ENCODE data around the gene ANKRD17. TPM values are rescaled to one million over a fixed set of nuclear protein-coding genes. Genes with fewer than 3 reads are reported as not detected.
A peak's percentile ranks its signal among the peaks of the same experiment; 100 is the strongest.

ANKRD17 gene
- polyA plus RNA-seq, 2 donors = 9.6 to 14.8 TPM

GRCh38 chr4:73187325-73187724, 71.3 kb downstream of the ANKRD17 start:
- no peaks in the 10 kb centered on the region for H3K27me3 ChIP-seq (ENCODE audit: control insufficient read depth in 1 of 2, insufficient read depth in 2 of 2, low read length in 2 of 2)
- no peak overlapping the region for H3K4me3 ChIP-seq (ENCODE audit: low read depth in 1 of 2, low read length in 2 of 2)
- H3K36me3 ChIP-seq (ENCODE audit: control insufficient read depth in 2 of 2, insufficient read depth in 2 of 2, low read length in 1 of 2) = no peaks in the 10 kb centered on the region
- H3K4me1 ChIP-seq (ENCODE audit: control insufficient read depth in 2 of 2, insufficient read depth in 2 of 2, low read length in 1 of 2) = no peaks in the 10 kb centered on the region
- no peaks in the 10 kb centered on the region for H3K9me3 ChIP-seq (ENCODE audit: control insufficient read depth in 2 of 2, insufficient read depth in 1 of 2, low read depth in 1 of 2, low read length in 1 of 2)
- no peak overlapping the region for H3K27ac ChIP-seq (ENCODE audit: low read depth in 2 of 2, low read length in 1 of 2)
- WGBS, 2 donors = 82 to 83% methylated on average over 4 of the region's 4 CpGs

DNA sequence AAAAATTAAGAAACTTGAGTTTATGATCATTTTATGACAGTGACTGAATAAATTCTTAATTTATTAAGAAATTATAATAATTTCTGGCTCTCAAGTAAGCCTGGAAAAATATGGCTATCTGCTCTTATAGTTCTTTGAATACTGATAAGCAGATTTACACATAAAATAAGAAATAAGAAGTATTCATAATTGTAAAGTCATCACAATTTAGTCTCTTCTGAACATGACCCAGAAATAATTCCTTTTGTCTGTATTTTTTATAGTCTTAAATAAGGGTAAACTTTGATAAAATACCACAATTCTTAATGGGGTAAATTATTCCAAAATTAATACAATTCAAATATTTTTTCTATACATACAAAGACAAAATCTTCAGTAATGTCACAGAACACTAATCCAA, 72.7 kb downstream of the ANKRD17 start:
- no peaks in the 10 kb centered on the region for H3K27me3 ChIP-seq (ENCODE audit: control insufficient read depth in 1 of 2, insufficient read depth in 2 of 2, low read length in 2 of 2)
- no peaks in the 10 kb centered on the region for H3K9me3 ChIP-seq (ENCODE audit: control insufficient read depth in 2 of 2, insufficient read depth in 1 of 2, low read depth in 1 of 2, low read length in 1 of 2)
- H3K27ac ChIP-seq (ENCODE audit: low read depth in 2 of 2, low read length in 1 of 2) = no peak overlapping the region
- H3K4me3 ChIP-seq (ENCODE audit: low read depth in 1 of 2, low read length in 2 of 2) = no peak overlapping the region
- H3K4me1 ChIP-seq (ENCODE audit: control insufficient read depth in 2 of 2, insufficient read depth in 2 of 2, low read length in 1 of 2) = no peaks in the 10 kb centered on the region
- no peaks in the 10 kb centered on the region for H3K36me3 ChIP-seq (ENCODE audit: control insufficient read depth in 2 of 2, insufficient read depth in 2 of 2, low read length in 1 of 2)

GRCh38 chr4:73181231-73181630, 77.4 kb downstream of the ANKRD17 start:
- no peak overlapping the region for H3K27ac ChIP-seq (ENCODE audit: low read depth in 2 of 2, low read length in 1 of 2)
- H3K4me3 ChIP-seq (ENCODE audit: low read depth in 1 of 2, low read length in 2 of 2) = no peak overlapping the region
- H3K36me3 ChIP-seq (ENCODE audit: control insufficient read depth in 2 of 2, insufficient read depth in 2 of 2, low read length in 1 of 2) = no peaks in the 10 kb centered on the region
- no peaks in the 10 kb centered on the region for H3K9me3 ChIP-seq (ENCODE audit: control insufficient read depth in 2 of 2, insufficient read depth in 1 of 2, low read depth in 1 of 2, low read length in 1 of 2)
- no peaks in the 10 kb centered on the region for H3K4me1 ChIP-seq (ENCODE audit: control insufficient read depth in 2 of 2, insufficient read depth in 2 of 2, low read length in 1 of 2)
- no peaks in the 10 kb centered on the region for H3K27me3 ChIP-seq (ENCODE audit: control insufficient read depth in 1 of 2, insufficient read depth in 2 of 2, low read length in 2 of 2)
- WGBS, 2 donors = 90 to 94% methylated on average over 3 of the region's 3 CpGs

- 83 to 88% methylated on average over 5 of the region's 5 CpGs for WGBS, 2 donors
- Histone ChIP-seq H3K27me3 (ENCODE audit: control insufficient read depth in 1 of 2, insufficient read depth in 2 of 2, low read length in 2 of 2) (no peaks in the 10 kb centered on the region), H3K27ac (ENCODE audit: low read depth in 2 of 2, low read length in 1 of 2) (no peak overlapping the region), H3K36me3 (ENCODE audit: control insufficient read depth in 2 of 2, insufficient read depth in 2 of 2, low read length in 1 of 2) (peaks cover 0 to 4% of the 10 kb centered on the region in 2 donors), H3K9me3 (ENCODE audit: control insufficient read depth in 2 of 2, insufficient read depth in 1 of 2, low read depth in 1 of 2, low read length in 1 of 2) (no peaks in the 10 kb centered on the region), H3K4me1 (ENCODE audit: control insufficient read depth in 2 of 2, insufficient read depth in 2 of 2, low read length in 1 of 2) (no peaks in the 10 kb centered on the region), H3K4me3 (ENCODE audit: low read depth in 1 of 2, low read length in 2 of 2) (no peak overlapping the region)
Observed at GRCh38 chr4:73178389-73178788, 80.2 kb downstream of the ANKRD17 start.

DNA sequence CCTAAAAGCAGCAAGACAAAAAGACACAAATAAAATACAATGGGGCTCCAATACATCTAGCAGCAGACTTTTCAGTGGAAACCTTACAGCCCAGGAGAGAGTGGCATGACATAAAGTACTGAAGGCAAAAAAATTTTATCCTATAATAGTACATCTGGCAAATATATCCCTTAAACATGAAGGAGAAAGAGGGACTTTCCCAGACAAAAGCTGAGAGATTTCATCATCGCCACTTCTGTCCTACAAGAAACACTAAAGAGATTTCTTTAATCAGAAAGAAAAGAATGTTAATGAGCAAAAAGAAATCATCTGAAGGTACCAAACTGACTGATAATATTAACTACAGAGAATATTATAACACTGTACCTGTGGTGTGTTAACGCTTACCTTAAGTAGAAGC, 86.4 kb downstream of the ANKRD17 start:
- peaks cover 0 to 10% of the 10 kb centered on the region in 2 donors for H3K4me1 ChIP-seq (ENCODE audit: control insufficient read depth in 2 of 2, insufficient read depth in 2 of 2, low read length in 1 of 2)
- peaks cover 10 to 18% of the 10 kb centered on the region in 2 donors for H3K36me3 ChIP-seq (ENCODE audit: control insufficient read depth in 2 of 2, insufficient read depth in 2 of 2, low read length in 1 of 2)
- 75 to 94% methylated on average over 2 of the region's 2 CpGs for WGBS, 2 donors
- H3K27me3 ChIP-seq (ENCODE audit: control insufficient read depth in 1 of 2, insufficient read depth in 2 of 2, low read length in 2 of 2) = no peaks in the 10 kb centered on the region
- no peak overlapping the region for H3K4me3 ChIP-seq (ENCODE audit: low read depth in 1 of 2, low read length in 2 of 2)
- H3K27ac ChIP-seq (ENCODE audit: low read depth in 2 of 2, low read length in 1 of 2) = no peak overlapping the region
- peaks cover 0 to 3% of the 10 kb centered on the region in 2 donors for H3K9me3 ChIP-seq (ENCODE audit: control insufficient read depth in 2 of 2, insufficient read depth in 1 of 2, low read depth in 1 of 2, low read length in 1 of 2)

DNA sequence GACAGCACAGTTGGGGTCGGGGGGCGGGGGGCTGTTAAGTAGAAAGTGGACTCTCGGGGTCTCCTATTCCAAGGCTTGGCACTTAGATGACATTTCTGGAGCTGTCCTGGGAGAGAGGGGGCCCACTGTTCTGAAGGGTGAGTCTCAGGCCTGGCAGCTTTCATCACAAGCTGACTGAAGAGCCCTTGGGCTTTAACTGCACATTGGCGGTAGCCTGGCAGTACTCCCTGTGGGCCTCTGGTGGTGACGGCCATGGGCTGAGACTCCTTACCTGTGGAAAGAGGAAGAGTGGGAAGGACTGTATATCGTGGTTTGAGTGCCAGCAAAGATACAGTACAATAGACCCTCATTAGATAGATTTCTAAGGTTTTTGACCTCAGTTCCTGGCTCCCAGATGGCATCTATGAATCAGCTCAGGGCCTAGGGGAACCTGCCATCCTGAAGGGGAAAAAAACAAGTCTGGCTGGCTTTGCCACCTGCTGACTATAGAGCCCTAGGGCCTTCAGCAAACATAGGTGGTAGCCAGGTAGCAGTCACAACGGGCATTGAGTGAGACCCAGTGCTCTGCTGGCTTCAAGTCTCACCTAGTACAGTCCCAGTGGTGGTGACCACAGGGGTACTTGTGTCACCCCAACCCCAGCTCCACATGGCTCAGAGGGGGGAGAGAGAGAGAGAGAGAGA, 87.9 kb downstream of the ANKRD17 start:
- peak overlapping the region in 1 of 2 donors; percentile 29 for H3K27ac ChIP-seq (ENCODE audit: low read depth in 2 of 2, low read length in 1 of 2)
- no peak overlapping the region for H3K4me3 ChIP-seq (ENCODE audit: low read depth in 1 of 2, low read length in 2 of 2)
- peaks cover 0 to 10% of the 10 kb centered on the region in 2 donors for H3K4me1 ChIP-seq (ENCODE audit: control insufficient read depth in 2 of 2, insufficient read depth in 2 of 2, low read length in 1 of 2)
- no peaks in the 10 kb centered on the region for H3K27me3 ChIP-seq (ENCODE audit: control insufficient read depth in 1 of 2, insufficient read depth in 2 of 2, low read length in 2 of 2)
- peaks cover 10 to 18% of the 10 kb centered on the region in 2 donors for H3K36me3 ChIP-seq (ENCODE audit: control insufficient read depth in 2 of 2, insufficient read depth in 2 of 2, low read length in 1 of 2)
- H3K9me3 ChIP-seq (ENCODE audit: control insufficient read depth in 2 of 2, insufficient read depth in 1 of 2, low read depth in 1 of 2, low read length in 1 of 2) = peaks cover 0 to 3% of the 10 kb centered on the region in 2 donors
- WGBS, 2 donors = 81 to 89% methylated on average over 7 of the region's 7 CpGs

DNA sequence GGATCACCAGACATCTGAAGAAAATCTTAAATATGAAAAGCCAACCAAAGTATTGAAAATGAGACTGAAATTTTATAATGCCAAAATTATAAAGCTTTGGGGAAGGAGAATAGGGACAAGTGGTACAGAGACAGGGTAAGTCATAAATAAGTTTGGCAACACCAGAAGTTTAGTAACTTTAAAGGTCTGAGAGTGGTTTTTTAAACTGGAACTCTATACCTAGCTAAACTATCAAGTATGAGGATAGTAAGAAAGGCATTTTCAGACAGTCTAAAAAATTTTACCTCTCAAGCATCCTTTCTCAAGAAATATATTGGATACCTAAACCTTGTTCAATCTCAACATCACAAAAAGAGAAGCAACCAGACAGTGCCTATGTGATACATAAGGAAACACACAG, 92.4 kb downstream of the ANKRD17 start:
- no peaks in the 10 kb centered on the region for H3K27me3 ChIP-seq (ENCODE audit: control insufficient read depth in 1 of 2, insufficient read depth in 2 of 2, low read length in 2 of 2)
- no peak overlapping the region for H3K27ac ChIP-seq (ENCODE audit: low read depth in 2 of 2, low read length in 1 of 2)
- no peak overlapping the region for H3K4me3 ChIP-seq (ENCODE audit: low read depth in 1 of 2, low read length in 2 of 2)
- peaks cover 0 to 3% of the 10 kb centered on the region in 2 donors for H3K9me3 ChIP-seq (ENCODE audit: control insufficient read depth in 2 of 2, insufficient read depth in 1 of 2, low read depth in 1 of 2, low read length in 1 of 2)
- peaks cover 0 to 10% of the 10 kb centered on the region in 2 donors for H3K4me1 ChIP-seq (ENCODE audit: control insufficient read depth in 2 of 2, insufficient read depth in 2 of 2, low read length in 1 of 2)
- peaks cover 5 to 18% of the 10 kb centered on the region in 2 donors for H3K36me3 ChIP-seq (ENCODE audit: control insufficient read depth in 2 of 2, insufficient read depth in 2 of 2, low read length in 1 of 2)

DNA sequence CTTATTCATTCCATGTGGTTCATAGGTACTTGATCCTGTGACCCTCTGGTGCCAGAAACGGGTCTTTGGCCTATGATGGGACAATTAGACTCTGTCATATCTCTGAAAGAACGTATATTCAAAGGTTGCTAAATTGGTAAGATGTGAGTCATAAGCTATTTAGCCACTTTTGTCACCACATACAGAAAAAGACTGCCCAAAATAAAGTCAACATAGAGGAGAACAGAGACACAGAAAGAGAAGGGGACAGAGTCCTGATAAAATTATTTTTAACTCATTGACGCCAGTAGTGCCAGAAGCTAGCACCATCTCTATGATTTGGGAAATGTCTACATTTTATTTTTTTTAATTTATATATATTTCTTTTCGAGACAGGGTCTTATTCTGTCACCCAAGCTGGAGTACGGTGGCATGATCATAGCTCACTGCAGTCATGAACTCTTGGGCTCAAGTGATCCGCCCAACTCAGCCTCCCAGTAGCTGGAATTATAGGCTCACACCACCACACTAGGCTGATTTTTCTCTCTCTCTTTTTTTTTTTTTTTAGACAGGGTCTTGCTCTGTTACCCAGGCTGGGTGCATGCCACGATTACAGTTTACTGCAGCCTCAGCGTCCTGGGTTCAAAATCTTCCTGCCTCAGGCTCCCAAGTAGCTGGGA, 96.9 kb downstream of the ANKRD17 start:
- Histone ChIP-seq H3K9me3 (ENCODE audit: control insufficient read depth in 2 of 2, insufficient read depth in 1 of 2, low read depth in 1 of 2, low read length in 1 of 2) (no peaks in the 10 kb centered on the region), H3K4me3 (ENCODE audit: low read depth in 1 of 2, low read length in 2 of 2) (no peak overlapping the region), H3K36me3 (ENCODE audit: control insufficient read depth in 2 of 2, insufficient read depth in 2 of 2, low read length in 1 of 2) (peaks cover 0 to 3% of the 10 kb centered on the region in 2 donors), H3K4me1 (ENCODE audit: control insufficient read depth in 2 of 2, insufficient read depth in 2 of 2, low read length in 1 of 2) (no peaks in the 10 kb centered on the region), H3K27ac (ENCODE audit: low read depth in 2 of 2, low read length in 1 of 2) (no peak overlapping the region), H3K27me3 (ENCODE audit: control insufficient read depth in 1 of 2, insufficient read depth in 2 of 2, low read length in 2 of 2) (no peaks in the 10 kb centered on the region)
- WGBS, 2 donors = 91 to 93% methylated on average over 8 of the region's 8 CpGs

GRCh38 chr4:73156394-73156793, 102.2 kb downstream of the ANKRD17 start:
- WGBS, 2 donors = 96 to 98% methylated on average over 3 of the region's 3 CpGs
- Histone ChIP-seq H3K36me3 (ENCODE audit: control insufficient read depth in 2 of 2, insufficient read depth in 2 of 2, low read length in 1 of 2) (peaks cover 0 to 9% of the 10 kb centered on the region in 2 donors), H3K4me1 (ENCODE audit: control insufficient read depth in 2 of 2, insufficient read depth in 2 of 2, low read length in 1 of 2) (no peaks in the 10 kb centered on the region), H3K27me3 (ENCODE audit: control insufficient read depth in 1 of 2, insufficient read depth in 2 of 2, low read length in 2 of 2) (no peaks in the 10 kb centered on the region), H3K4me3 (ENCODE audit: low read depth in 1 of 2, low read length in 2 of 2) (no peak overlapping the region), H3K27ac (ENCODE audit: low read depth in 2 of 2, low read length in 1 of 2) (no peak overlapping the region), H3K9me3 (ENCODE audit: control insufficient read depth in 2 of 2, insufficient read depth in 1 of 2, low read depth in 1 of 2, low read length in 1 of 2) (no peaks in the 10 kb centered on the region)

DNA sequence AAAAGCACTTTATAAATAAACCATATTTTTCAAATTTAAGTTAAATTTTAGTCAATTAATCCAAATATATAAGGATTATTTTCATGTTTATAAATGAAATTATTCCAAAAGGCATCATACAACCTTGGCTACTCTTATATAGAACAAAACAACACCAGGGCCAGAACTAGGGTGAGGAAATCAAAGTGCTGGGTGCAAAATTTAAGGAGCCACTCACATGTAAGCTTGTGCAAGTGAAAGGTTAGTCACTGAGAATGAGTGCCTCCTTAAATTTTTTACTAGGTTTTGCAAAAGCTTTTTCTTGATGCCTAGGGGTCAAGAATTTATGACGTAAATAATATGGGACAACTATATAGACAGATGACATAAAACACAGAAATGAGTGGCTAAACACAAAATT, 105.7 kb downstream of the ANKRD17 start:
- Histone ChIP-seq H3K4me1 (ENCODE audit: control insufficient read depth in 2 of 2, insufficient read depth in 2 of 2, low read length in 1 of 2) (no peaks in the 10 kb centered on the region), H3K27ac (ENCODE audit: low read depth in 2 of 2, low read length in 1 of 2) (no peak overlapping the region), H3K4me3 (ENCODE audit: low read depth in 1 of 2, low read length in 2 of 2) (no peak overlapping the region), H3K27me3 (ENCODE audit: control insufficient read depth in 1 of 2, insufficient read depth in 2 of 2, low read length in 2 of 2) (no peaks in the 10 kb centered on the region), H3K9me3 (ENCODE audit: control insufficient read depth in 2 of 2, insufficient read depth in 1 of 2, low read depth in 1 of 2, low read length in 1 of 2) (no peaks in the 10 kb centered on the region), H3K36me3 (ENCODE audit: control insufficient read depth in 2 of 2, insufficient read depth in 2 of 2, low read length in 1 of 2) (peaks cover 3 to 5% of the 10 kb centered on the region in 2 donors)
- 85 to 88% methylated on average over 1 of the region's 1 CpG for WGBS, 2 donors

All from esophagus (tissue), 2 donors.